Muscle layer of colon (tissue), 2 donors: ENCODE results near the gene MSH3.

ENCODE experiments used
- H3K27ac ChIP-seq: one replicate; pipeline ENCODE4 v1.7.0; 2013; ENCODE audit warnings: low read depth, mild to moderate bottlenecking, low read length, moderate library complexity
- H3K27me3 ChIP-seq, 2 donors: one replicate each; pipeline ENCODE4 v1.7.0; 2013; ENCODE audit warnings: low read length in 2 of 2, mild to moderate bottlenecking in 2 of 2; ENCODE audit not compliant: insufficient read depth in 2 of 2, control insufficient read depth in 1 of 2
- H3K36me3 ChIP-seq: one replicate; pipeline ENCODE4 v1.7.0; 2013; ENCODE audit warnings: mild to moderate bottlenecking, low read length; ENCODE audit not compliant: insufficient read depth
- H3K4me1 ChIP-seq: one replicate; pipeline ENCODE4 v1.7.0; 2013; ENCODE audit warnings: mild to moderate bottlenecking, low read length; ENCODE audit not compliant: insufficient read depth
- H3K4me3 ChIP-seq, 2 donors: one replicate each; pipeline ENCODE4 v1.7.0; 2013; ENCODE audit warnings: low read length in 2 of 2, low read depth in 1 of 2, mild to moderate bottlenecking in 1 of 2, moderate library complexity in 1 of 2
- H3K9ac ChIP-seq: one replicate; pipeline ENCODE4 v1.7.0; 2013; ENCODE audit warnings: low read length
- H3K9me3 ChIP-seq: one replicate; pipeline ENCODE4 v1.7.0; 2013; ENCODE audit warnings: mild to moderate bottlenecking, low read length
- donor health status: abdominal sarcoma.
- donor health status: Adenocarcinoma of cecum.

MSH3 gene

GRCh38 chr5:80689627-80690026, 35.2 kb downstream of the MSH3 start:
- Histone ChIP-seq H3K27me3 (no peaks in the 10 kb centered on the region), H3K36me3 (peaks cover 5% of the 10 kb centered on the region), H3K27ac (no peak overlapping the region), H3K4me1 (no peaks in the 10 kb centered on the region), H3K9ac (no peak overlapping the region), H3K4me3 (no peak overlapping the region), H3K9me3 (no peaks in the 10 kb centered on the region)

- no peaks in the 10 kb centered on the region for H3K27me3 ChIP-seq
- no peak overlapping the region for H3K4me3 ChIP-seq
- no peak overlapping the region for H3K9ac ChIP-seq
- H3K9me3 ChIP-seq = no peaks in the 10 kb centered on the region
- no peak overlapping the region for H3K27ac ChIP-seq
- no peaks in the 10 kb centered on the region for H3K4me1 ChIP-seq
- H3K36me3 ChIP-seq = no peaks in the 10 kb centered on the region
Observed at GRCh38 chr5:80695666-80696065, 41.2 kb downstream of the MSH3 start.

GRCh38 chr5:80696450-80696849, 42.0 kb downstream of the MSH3 start:
- no peaks in the 10 kb centered on the region for H3K4me1 ChIP-seq
- no peak overlapping the region for H3K9ac ChIP-seq
- peaks cover 5% of the 10 kb centered on the region for H3K36me3 ChIP-seq
- no peak overlapping the region for H3K27ac ChIP-seq
- H3K4me3 ChIP-seq = no peak overlapping the region
- H3K9me3 ChIP-seq = no peaks in the 10 kb centered on the region
- H3K27me3 ChIP-seq = no peaks in the 10 kb centered on the region

- Histone ChIP-seq H3K9ac (no peak overlapping the region), H3K27ac (no peak overlapping the region), H3K9me3 (no peaks in the 10 kb centered on the region), H3K4me3 (no peak overlapping the region), H3K27me3 (no peaks in the 10 kb centered on the region), H3K36me3 (peaks cover 5% of the 10 kb centered on the region), H3K4me1 (no peaks in the 10 kb centered on the region)
Observed at GRCh38 chr5:80697100-80697499, 42.6 kb downstream of the MSH3 start.

- no peak overlapping the region for H3K9ac ChIP-seq
Observed at GRCh38 chr5:80698369-80698768, 43.9 kb downstream of the MSH3 start.

GRCh38 chr5:80701597-80701996, 47.1 kb downstream of the MSH3 start:
- H3K27ac ChIP-seq = no peak overlapping the region
- no peak overlapping the region for H3K9ac ChIP-seq
- H3K9me3 ChIP-seq = no peaks in the 10 kb centered on the region
- H3K27me3 ChIP-seq = no peaks in the 10 kb centered on the region
- H3K4me3 ChIP-seq = no peak overlapping the region
- no peaks in the 10 kb centered on the region for H3K4me1 ChIP-seq
- peaks cover 5% of the 10 kb centered on the region for H3K36me3 ChIP-seq

More at GRCh38 chr5:80698369-80698768, 43.9 kb downstream of the MSH3 start:
- H3K9me3 ChIP-seq = no peaks in the 10 kb centered on the region
- no peak overlapping the region for H3K27ac ChIP-seq
- peaks cover 5% of the 10 kb centered on the region for H3K36me3 ChIP-seq
- H3K27me3 ChIP-seq = no peaks in the 10 kb centered on the region
- no peak overlapping the region for H3K4me3 ChIP-seq
- no peaks in the 10 kb centered on the region for H3K4me1 ChIP-seq

GRCh38 chr5:80703291-80703690, 48.8 kb downstream of the MSH3 start:
- H3K27ac ChIP-seq = no peak overlapping the region
- no peak overlapping the region for H3K4me3 ChIP-seq
- no peak overlapping the region for H3K9ac ChIP-seq
- no peaks in the 10 kb centered on the region for H3K4me1 ChIP-seq
- no peaks in the 10 kb centered on the region for H3K9me3 ChIP-seq
- peaks cover 5% of the 10 kb centered on the region for H3K36me3 ChIP-seq
- H3K27me3 ChIP-seq = no peaks in the 10 kb centered on the region

GRCh38 chr5:80703747-80704146, 49.3 kb downstream of the MSH3 start:
- Histone ChIP-seq H3K9ac (no peak overlapping the region), H3K9me3 (no peaks in the 10 kb centered on the region), H3K4me3 (no peak overlapping the region), H3K4me1 (no peaks in the 10 kb centered on the region), H3K27me3 (no peaks in the 10 kb centered on the region), H3K27ac (no peak overlapping the region), H3K36me3 (peaks cover 5% of the 10 kb centered on the region)

GRCh38 chr5:80704221-80704620, 49.8 kb downstream of the MSH3 start:
- no peak overlapping the region for H3K27ac ChIP-seq
- no peaks in the 10 kb centered on the region for H3K27me3 ChIP-seq
- H3K36me3 ChIP-seq = peaks cover 5% of the 10 kb centered on the region
- H3K4me1 ChIP-seq = no peaks in the 10 kb centered on the region
- H3K9me3 ChIP-seq = no peaks in the 10 kb centered on the region
- H3K4me3 ChIP-seq = no peak overlapping the region
- H3K9ac ChIP-seq = no peak overlapping the region

- Histone ChIP-seq H3K4me3 (no peak overlapping the region), H3K36me3 (peaks cover 5% of the 10 kb centered on the region), H3K9me3 (no peaks in the 10 kb centered on the region), H3K9ac (no peak overlapping the region), H3K27ac (no peak overlapping the region), H3K4me1 (no peaks in the 10 kb centered on the region), H3K27me3 (no peaks in the 10 kb centered on the region)
Observed at GRCh38 chr5:80705216-80705769, 50.8 kb downstream of the MSH3 start.

GRCh38 chr5:80705801-80706200, 51.3 kb downstream of the MSH3 start:
- H3K9me3 ChIP-seq = no peaks in the 10 kb centered on the region
- no peak overlapping the region for H3K9ac ChIP-seq
- no peaks in the 10 kb centered on the region for H3K4me1 ChIP-seq
- H3K4me3 ChIP-seq = no peak overlapping the region
- no peak overlapping the region for H3K27ac ChIP-seq
- peaks cover 5% of the 10 kb centered on the region for H3K36me3 ChIP-seq
- no peaks in the 10 kb centered on the region for H3K27me3 ChIP-seq

GRCh38 chr5:80706835-80707447, 52.5 kb downstream of the MSH3 start:
- no peaks in the 10 kb centered on the region for H3K27me3 ChIP-seq
- H3K4me3 ChIP-seq = no peak overlapping the region
- no peaks in the 10 kb centered on the region for H3K9me3 ChIP-seq
- H3K27ac ChIP-seq = no peak overlapping the region
- peaks cover 5% of the 10 kb centered on the region for H3K36me3 ChIP-seq
- no peaks in the 10 kb centered on the region for H3K4me1 ChIP-seq
- H3K9ac ChIP-seq = no peak overlapping the region
